HG02840 (cell line): ENCODE data around the gene TUT7.

Experiments used
- ATAC-seq: cut with Tn5 transposase; IDR thresholded peaks from one replicate; pipeline ENCODE4 v1.9.1; 2021; ENCODE audit warnings: mild to moderate bottlenecking, moderate library complexity, moderate number of reproducible peaks; ENCODE audit not compliant: unreplicated experiment, low FRiP score

Gene TUT7

DNA sequence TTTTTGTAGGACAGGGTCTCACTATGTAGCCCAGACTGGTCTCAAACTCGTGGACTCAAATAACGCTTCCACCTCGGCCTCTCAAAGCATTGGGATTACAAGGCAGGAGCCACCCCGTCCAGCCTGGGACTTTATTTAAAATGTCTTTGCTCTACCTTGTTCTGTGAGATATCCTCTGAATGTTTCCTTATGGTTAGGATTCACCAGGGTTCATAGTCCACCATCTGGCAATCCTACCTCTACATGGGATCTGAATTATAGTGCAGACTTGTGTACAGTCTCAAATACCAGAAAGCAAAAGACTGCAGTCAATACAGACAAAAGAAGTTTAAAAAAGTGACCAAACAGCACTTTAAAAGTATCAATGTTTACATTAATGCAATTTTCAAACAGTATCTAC is 82.0 kb downstream of the TUT7 start:
- ATAC-seq, result no peak

GRCh38 chr9:86263876-86264275 is 90.3 kb downstream of the TUT7 start:
- ATAC-seq, result no peak

GRCh38 chr9:86262492-86262891 is 91.7 kb downstream of the TUT7 start:
- no peak for ATAC-seq

DNA sequence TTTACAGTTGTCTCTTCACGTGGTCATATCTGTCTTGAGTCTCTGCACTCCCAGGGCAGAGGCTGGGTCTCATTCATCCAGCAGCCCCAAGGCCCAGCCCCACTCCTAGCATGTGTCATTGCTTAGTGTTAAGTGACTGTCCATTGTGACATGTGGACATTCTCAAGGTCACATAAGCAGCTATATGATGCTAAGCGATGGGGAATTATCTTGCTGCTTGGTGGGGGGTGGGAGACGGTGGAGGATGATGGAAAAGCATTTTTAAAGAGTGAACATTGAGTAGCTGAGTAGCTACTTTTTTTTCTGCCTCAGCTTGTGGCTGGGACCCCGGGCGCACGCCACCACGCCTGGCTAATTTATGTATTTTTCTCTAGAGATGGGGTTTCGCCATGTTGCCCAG is 94.7 kb downstream of the TUT7 start, which contains the start of gene C9orf153:
C9orf153 (minus strand) TSS at position 101 of the 400 bp plus-strand sequence. CDS start 30,054 bp downstream, outside the sequence.
- no peak for ATAC-seq

GRCh38 chr9:86257391-86257790 is 96.8 kb downstream of the TUT7 start:
- ATAC-seq, result no peak

GRCh38 chr9:86256653-86257052 is 97.6 kb downstream of the TUT7 start:
- ATAC-seq, result no peak

DNA sequence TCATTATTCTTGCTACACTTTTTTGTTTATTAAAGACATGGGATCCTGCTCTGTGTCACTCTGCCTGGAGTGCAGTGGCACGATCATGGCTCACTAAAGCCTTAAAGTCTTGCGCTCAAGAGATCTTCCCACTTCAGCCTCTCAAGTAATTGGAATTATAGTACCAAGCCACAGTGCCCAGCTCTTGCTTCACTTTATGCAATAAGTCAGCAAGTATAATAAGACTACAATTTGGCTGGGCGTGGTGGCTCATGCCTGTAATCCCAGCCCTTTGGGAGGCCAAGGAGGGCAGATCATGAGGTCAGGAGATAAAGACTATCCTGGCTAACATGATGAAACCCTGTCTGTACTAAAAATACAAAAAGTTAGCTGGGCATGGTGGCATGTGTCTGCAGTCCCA is 100.6 kb downstream of the TUT7 start:
- no peak for ATAC-seq

GRCh38 chr9:86252870-86253269 is 101.3 kb downstream of the TUT7 start:
- ATAC-seq, result no peak

DNA sequence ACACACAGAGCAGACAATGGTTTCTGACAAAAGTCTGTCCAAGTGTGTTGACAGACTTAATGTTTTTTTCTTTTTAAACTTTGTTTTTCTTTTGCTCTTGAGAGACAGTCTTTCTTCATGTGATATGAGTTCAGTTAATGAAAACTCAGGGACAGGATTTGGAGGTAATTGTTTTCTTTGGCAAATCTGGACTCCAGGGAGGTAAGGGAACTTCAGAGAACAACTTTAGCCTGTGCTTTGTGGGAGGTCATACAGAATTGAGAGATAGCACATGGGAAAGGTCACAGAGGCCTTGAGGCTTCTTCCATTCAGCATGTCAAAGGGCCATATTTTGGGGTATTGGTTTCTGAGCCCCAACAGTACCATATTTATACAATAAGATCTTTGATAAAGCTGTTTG is 104.1 kb downstream of the TUT7 start:
- ATAC-seq, result no peak

- no peak for ATAC-seq
These were observed 105.5 kb downstream of the TUT7 start for GRCh38 chr9:86248746-86249145.

- peak; percentile 70 for ATAC-seq
These were observed 107.5 kb downstream of the TUT7 start for GRCh38 chr9:86246752-86247161.

DNA sequence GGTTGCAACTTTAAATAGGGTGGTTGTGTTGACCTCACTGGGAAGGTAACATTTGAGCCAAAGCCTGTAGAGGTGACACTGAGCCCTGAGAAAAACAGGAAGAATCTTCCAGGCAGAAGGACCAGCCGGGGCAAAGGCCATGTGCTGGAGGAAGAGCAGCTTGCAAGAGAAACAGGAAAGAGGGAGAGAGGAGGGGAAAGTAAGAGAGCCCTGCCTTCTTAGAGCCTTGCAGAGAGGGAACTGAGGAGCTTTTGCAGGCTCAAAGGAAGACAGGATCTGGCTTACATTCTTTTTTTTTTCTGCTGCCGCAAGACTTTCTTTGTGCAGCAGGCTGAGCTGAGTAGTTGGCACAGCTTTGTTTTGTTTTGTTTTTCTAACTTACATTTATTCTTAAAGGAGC is 112.1 kb downstream of the TUT7 start:
- no peak for ATAC-seq

DNA sequence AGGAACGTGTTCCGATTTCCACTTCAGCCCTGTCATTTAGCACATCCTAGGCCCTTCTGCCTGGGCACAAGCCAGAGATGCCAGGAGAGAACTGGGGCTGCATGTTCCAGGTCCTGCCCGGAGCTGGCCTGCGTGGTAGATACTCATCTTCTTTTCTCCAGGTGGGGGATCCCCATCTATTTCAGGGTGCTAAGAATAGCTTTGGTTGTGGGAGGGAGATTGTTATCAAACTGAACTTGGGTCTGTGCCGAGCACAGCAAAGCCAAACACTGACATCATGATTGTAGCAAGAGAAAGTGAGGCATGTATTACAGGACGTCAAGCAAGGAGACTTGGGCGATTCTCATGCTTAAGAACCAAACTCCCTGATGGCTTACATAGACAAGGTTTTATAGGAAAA is 113.0 kb downstream of the TUT7 start:
- no peak for ATAC-seq

DNA sequence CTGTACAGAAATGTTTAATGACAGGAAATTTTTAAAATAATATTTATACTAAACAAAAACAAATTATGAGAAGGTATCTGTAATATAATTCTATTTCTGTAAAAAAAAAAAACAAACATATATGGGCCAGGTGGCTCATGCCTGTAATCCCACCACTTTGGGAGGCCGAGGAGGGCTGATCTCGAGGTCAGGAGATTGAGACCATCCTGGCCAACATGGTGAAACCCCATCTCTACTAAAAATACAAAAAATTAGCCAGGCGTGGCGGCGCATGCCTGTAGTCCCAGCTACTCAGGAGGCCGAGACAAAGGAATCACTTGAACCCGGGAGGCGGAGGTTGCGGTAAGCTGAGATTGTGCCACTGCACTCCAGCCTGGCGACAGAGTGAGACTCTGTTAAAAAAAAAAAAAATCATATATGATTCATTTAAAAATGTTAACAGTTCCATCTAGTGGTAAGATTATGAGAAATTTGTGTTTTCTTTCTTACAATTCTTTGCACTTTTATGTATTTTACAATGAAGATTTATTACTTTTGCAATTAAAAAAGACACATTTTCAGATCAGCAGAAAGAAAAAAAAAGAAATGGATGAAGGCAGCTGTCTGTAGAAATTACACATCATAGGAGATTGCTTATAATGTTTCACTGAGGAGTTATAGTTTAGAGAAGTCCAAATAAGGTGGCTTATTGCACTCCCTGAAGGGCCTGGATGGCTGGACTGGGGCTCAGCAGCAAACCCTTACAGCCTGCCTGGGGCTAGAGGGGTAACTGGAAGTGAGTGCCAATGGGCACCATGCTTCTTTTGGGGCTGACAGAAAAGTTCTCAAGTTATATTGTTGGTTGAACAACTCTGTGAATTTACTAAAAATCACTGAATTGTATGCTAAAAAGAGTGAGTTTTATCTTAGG is 115.1 kb downstream of the TUT7 start:
- no peak for ATAC-seq
